ENCODE data around the gene KCNC1. TPM values are rescaled to one million over a fixed set of nuclear protein-coding genes. Genes with fewer than 3 reads are reported as not detected.

KCNC1 gene
- total RNA-seq, 2 donors from 2014 or later: not detected

DNA sequence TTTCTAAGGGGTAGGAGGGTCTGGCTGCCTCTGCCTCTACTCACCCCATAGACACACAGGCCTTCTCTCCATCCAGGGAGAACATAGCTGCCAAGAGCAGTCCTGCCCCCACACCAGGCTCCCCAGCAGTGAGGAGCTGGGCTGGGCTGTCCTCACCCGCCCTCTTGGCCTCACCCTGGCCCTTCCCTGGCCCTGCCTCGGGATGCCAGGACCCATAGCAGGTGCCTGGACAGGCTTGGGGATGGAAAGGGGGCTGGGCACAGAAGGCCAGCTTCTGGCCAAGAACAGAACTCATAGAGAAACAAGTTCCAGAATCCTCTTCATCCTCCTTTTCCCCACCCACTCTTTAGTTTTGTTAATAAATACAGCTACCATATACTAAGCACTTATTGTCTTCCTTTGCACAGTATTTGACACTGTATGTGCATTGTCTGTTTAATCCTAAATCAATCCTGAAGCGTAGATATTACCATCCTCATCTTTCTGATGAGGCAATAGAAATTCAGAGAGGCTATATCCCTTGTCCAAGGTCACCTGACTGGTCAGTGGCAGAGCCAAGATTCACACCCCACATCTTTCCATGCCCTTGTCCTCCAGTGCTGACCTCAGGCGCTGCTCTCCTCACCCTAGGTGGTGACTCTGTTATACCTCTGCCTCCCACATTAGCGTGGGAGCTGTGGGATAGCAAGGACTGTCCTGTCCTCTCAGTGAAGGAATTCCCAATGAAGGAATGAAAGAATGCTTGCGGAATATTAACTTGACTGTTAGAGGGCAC is 37.2 kb upstream of the KCNC1 start:
- ATAC-seq (ENCODE audit: insufficient number of reproducible peaks, low FRiP score, low read depth): no peak
- no peak overlapping the region for H3K27ac ChIP-seq
- no peaks in the 10 kb centered on the region for H3K9me3 ChIP-seq
- H3K4me3 ChIP-seq: no peak overlapping the region
- H3K27me3 ChIP-seq (replicated peaks; ENCODE audit: insufficient read depth): no peaks in the 10 kb centered on the region
- DNase-seq (ENCODE audit: low spot score): no peak
- no peak for TF ChIP-seq CTCF (IDR thresholded peaks at IDR 0.05)
- H3K36me3 ChIP-seq: no peaks in the 10 kb centered on the region
- no peaks in the 10 kb centered on the region for H3K4me1 ChIP-seq (ENCODE audit: control insufficient read depth in 1 of 2, low read depth in 2 of 2)

GRCh38 chr11:17699147-17700114 is 35.1 kb upstream of the KCNC1 start:
- DNase-seq (ENCODE audit: low spot score): no peak
- Histone ChIP-seq H3K9me3 (no peaks in the 10 kb centered on the region), H3K4me3 (no peak overlapping the region), H3K27me3 (replicated peaks; ENCODE audit: insufficient read depth) (no peaks in the 10 kb centered on the region), H3K27ac (no peak overlapping the region), H3K36me3 (no peaks in the 10 kb centered on the region), H3K4me1 (ENCODE audit: control insufficient read depth in 1 of 2, low read depth in 2 of 2) (no peaks in the 10 kb centered on the region)
- TF ChIP-seq CTCF (IDR thresholded peaks at IDR 0.05): no peak
- ATAC-seq (ENCODE audit: insufficient number of reproducible peaks, low FRiP score, low read depth): no peak

- H3K4me3 ChIP-seq: no peak overlapping the region
- H3K27ac ChIP-seq: no peak overlapping the region
- H3K36me3 ChIP-seq: no peaks in the 10 kb centered on the region
- no peak for ATAC-seq (ENCODE audit: insufficient number of reproducible peaks, low FRiP score, low read depth)
- H3K27me3 ChIP-seq (replicated peaks; ENCODE audit: insufficient read depth): no peaks in the 10 kb centered on the region
- DNase-seq (ENCODE audit: low spot score): no peak
- TF ChIP-seq CTCF (IDR thresholded peaks at IDR 0.05): no peak
- no peaks in the 10 kb centered on the region for H3K4me1 ChIP-seq (ENCODE audit: control insufficient read depth in 1 of 2, low read depth in 2 of 2)
- H3K9me3 ChIP-seq: no peaks in the 10 kb centered on the region
Measured at GRCh38 chr11:17700991-17701390, 33.6 kb upstream of the KCNC1 start.

- H3K36me3 ChIP-seq: no peaks in the 10 kb centered on the region
- DNase-seq (ENCODE audit: low spot score) (no peak), ATAC-seq (ENCODE audit: insufficient number of reproducible peaks, low FRiP score, low read depth) (no peak)
- no peaks in the 10 kb centered on the region for H3K27me3 ChIP-seq (replicated peaks; ENCODE audit: insufficient read depth)
- no peaks in the 10 kb centered on the region for H3K9me3 ChIP-seq
- no peak overlapping the region for H3K27ac ChIP-seq
- no peak overlapping the region for H3K4me3 ChIP-seq
- no peak for TF ChIP-seq CTCF (IDR thresholded peaks at IDR 0.05)
- no peaks in the 10 kb centered on the region for H3K4me1 ChIP-seq (ENCODE audit: control insufficient read depth in 1 of 2, low read depth in 2 of 2)
Measured at GRCh38 chr11:17702876-17703275, 31.7 kb upstream of the KCNC1 start.

- DNase-seq (ENCODE audit: low spot score): no peak
- no peak for ATAC-seq (ENCODE audit: insufficient number of reproducible peaks, low FRiP score, low read depth)
- Histone ChIP-seq H3K27me3 (replicated peaks; ENCODE audit: insufficient read depth) (no peaks in the 10 kb centered on the region), H3K4me1 (ENCODE audit: control insufficient read depth in 1 of 2, low read depth in 2 of 2) (no peaks in the 10 kb centered on the region), H3K4me3 (no peak overlapping the region), H3K9me3 (no peaks in the 10 kb centered on the region), H3K27ac (no peak overlapping the region), H3K36me3 (no peaks in the 10 kb centered on the region)
- TF ChIP-seq CTCF (IDR thresholded peaks at IDR 0.05): no peak
Measured at GRCh38 chr11:17703951-17704350, 30.6 kb upstream of the KCNC1 start.

Measured in thoracic aorta (tissue), 2 donors.